GM12801 (cell line): ENCODE results near the gene CYBC1.

ENCODE experiments used
- CTCF ChIP-seq: IDR thresholded peaks from one replicate; pipeline ENCODE4 v1.5.1; 2011; ENCODE audit warnings: control low read depth; ENCODE audit not compliant: insufficient read length; ENCODE audit errors: extremely low read depth

The CYBC1 gene

GRCh38 chr17:82399041-82399441 is 51.5 kb downstream of the CYBC1 start:
- no peak for TF ChIP-seq CTCF

GRCh38 chr17:82397449-82398335 is 52.9 kb downstream of the CYBC1 start:
- no peak for TF ChIP-seq CTCF

- no peak for TF ChIP-seq CTCF
These were observed 53.7 kb downstream of the CYBC1 start for GRCh38 chr17:82396601-82397435.

- no peak for TF ChIP-seq CTCF
These were observed 56.3 kb downstream of the CYBC1 start for GRCh38 chr17:82394278-82394677.

GRCh38 chr17:82392941-82393340 is 57.6 kb downstream of the CYBC1 start:
- TF ChIP-seq CTCF, result no peak
